G401 (cell line): Measurements from ENCODE around the gene GADL1. TPM values are rescaled to one million over a fixed set of nuclear protein-coding genes. Genes with fewer than 3 reads are reported as not detected.

Experiments used
- DNase-seq: peaks from one replicate; pipeline ENCODE4 v3.0.0-alpha.2; 2015; ENCODE audit warnings: low spot score
- in situ Hi-C: cut with HindIII; loops from 2 replicates; pipeline ENCODE4 v1.10.0; 2016; ENCODE audit warnings: low sequenced_read_pairs, mixed read lengths
- total RNA-seq: library from RNA; depleted of rRNA; stranded (reverse); fragments of >200 nt; shearing (Covaris generic); gene quantifications from 2 replicates; pipeline ENCODE4 v1.2.3, GENCODE V29; 2014

The GADL1 gene
- total RNA-seq, 1 experiment from 2014 or later, result not detected

DNA sequence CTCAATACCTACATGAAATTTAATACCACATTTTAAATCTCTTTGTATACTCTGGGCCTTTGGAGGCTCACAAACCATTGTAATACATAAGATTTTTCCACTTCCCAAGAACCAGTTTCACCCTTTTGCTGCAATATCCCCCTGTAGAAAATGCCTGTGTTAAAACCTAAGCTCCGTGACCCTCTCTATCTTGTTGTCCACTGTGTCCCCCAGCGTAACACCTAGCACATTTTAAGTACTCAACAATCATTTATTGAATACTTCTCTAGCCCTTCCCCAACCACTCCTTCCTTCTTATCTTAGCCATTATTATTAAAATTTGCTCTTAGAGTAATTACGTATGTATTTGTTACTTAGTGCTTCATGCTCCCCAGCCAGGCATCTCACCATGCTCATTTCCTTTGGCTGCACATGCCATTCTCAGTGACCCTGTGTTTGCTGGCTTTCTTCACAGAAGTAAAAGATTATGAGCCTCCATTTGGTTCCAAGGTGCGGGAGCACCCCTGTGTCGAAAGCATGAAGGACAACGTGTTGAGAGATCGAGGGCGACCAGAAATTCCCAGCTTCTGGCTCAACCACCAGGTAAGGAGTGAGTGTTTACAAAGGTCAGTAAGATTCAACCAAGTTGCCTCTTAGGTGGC is 206.4 kb downstream of the GADL1 start:
- DNase-seq, result no peak
- in situ Hi-C loops, result no loop called here

DNA sequence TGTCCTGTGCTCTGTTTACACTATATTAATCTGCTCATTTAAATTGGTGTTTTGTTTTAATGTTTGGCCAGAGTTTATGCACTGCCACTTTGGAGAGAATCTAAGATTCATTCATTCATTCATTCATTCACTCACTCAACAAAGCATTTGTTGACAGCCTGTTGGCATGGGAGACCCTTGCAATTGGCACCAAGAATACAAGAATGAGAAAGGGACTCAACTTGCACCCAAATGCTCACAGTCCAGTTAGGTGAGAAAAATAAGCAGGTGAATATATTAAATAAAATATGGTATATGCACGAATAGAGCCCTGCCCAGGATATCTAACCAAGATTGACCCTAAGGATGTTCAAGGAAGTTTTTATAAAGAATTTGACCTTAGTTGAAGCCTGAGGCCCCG is 207.7 kb downstream of the GADL1 start:
- in situ Hi-C loops, result no loop called here
- DNase-seq, result no peak

DNA sequence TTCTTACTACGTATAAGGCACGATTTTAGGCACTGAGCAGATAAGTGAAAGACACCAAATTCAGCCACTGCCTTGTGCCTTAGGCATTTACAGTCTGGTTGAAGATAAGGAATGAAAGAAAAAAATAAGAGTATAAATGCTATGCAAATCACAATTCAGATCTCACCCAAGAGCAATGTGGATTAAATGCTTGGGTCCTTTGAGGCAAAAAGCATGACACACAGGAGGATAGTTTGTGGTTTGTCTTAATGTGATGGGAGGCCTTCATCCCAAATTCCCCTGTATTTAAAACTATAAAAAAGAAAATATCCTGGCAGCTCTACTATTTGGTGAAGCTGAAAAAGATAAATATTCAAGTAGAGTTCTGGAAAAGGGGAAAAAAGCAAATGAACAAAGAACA is 208.3 kb downstream of the GADL1 start:
- no peak for DNase-seq
- in situ Hi-C loops, result no loop called here

DNA sequence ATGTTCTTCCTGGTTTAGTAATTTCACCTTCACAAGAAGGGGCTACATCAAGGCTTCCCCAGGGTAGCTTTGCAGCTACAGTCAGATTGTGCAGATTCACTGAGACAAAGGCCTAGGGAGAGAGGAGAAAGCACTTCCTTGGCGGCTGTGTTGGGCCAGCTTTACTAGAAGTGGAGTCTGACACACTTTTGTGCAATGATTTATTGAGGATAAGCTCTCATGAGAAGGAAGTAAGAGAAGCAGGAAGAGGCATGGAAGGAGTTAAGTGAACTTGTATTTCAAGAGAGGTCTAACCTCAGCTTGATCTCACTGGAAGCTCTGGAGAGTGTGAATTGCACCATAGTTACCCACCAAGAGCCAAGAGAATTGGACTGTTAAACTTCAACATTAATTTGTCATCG is 209.2 kb downstream of the GADL1 start:
- in situ Hi-C loops, result no loop called here
- DNase-seq, result no peak

DNA sequence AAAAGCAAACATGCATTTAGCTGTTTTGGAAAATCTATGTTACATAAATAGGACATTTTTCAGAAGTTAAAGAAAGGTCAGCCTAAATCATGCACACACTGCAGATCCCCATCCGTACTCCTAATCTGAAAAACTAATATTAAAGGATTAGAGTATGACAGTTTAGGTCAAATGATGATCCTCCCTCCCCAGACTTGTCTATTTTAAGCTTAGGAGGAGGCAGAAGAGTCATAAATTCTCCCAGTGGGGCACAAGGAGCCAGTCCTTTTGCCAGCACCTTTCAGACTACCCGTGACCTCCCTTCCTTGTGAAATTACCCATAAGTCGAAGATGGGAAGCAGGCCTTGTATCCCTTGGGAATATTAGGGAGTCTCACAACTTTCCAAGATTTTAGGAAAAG is 210.1 kb downstream of the GADL1 start:
- no peak for DNase-seq
- in situ Hi-C loops, result no loop called here

DNA sequence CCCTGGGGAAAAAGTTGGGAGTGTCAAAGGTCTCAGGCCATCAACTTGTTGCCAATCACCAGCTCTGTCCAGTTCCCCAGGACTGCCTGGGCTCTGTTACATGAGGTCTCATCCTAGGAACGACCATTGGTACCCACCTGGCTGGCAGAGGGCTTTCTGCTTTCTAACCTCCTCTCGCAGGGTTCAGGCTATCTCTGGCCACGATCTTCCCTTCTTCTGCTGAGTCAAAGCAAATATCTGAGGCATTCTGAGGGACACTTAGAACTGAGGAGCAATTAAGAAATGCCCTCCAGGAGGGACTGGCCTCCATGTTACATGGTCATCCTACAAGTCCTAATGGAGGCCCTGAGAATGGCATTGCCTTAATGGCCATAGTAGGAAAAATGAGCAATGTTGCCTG is 210.7 kb downstream of the GADL1 start:
- no peak for DNase-seq
- in situ Hi-C loops, result no loop called here

DNA sequence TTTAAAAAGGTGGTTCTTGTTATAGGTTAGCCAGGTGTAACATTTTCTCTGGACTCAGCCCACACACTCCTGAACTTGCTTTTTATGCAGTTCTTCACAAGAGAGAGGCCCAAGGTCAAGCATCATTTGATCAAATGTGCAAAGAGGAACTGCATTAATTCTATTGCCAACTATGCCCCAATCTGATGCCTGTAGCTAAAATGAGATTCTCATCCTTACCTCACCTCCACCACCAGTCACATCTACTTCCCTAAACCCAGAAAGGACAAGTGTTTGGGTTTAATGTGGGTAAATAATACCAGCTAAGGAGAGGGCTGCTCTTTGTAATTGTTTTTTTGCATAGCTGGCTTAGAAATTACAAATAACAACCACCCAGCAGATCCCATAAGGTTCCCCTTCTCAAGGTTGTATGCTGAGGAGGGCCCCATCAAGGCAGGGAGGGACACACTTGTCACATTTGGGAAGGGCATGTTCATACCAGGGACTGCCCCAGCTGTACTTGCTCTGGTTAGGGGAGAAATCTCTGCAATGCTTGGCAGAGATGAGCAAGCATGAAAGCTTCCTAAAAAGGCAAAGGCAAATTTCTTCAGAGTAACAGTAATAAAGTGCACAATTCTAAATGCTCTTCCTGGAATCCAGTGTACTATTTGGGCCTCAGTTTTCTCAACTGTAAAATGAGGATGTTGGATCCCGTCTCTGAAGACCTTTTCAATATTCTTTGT is 211.9 kb downstream of the GADL1 start:
- no peak for DNase-seq
- in situ Hi-C loops, result no loop called here

DNA sequence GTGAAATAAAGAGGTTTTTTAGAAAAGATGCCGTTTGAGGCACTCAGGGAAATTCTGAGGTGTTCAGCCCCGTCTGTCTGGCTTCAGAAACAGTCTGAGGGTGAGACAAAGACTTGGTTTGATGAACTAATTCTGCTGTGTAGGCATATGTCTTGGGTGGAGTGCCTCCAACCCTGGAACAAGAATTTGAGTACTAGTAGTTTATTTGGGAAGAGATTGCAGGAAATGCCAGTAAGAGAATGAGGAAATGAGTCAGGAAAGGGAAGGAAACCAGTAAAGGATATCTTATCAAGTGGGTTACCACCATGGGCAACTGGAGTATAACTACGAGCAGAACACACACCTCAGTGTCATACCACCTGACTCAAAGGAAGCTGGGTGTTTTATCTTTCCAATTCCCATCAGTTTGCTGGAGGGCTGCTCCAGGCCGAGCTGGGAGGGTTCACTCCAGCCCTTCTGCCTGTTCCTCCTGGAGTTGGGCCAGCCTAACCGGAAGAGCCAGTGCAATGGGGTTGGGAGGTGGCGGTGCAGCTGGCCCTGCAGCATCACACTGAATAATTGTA is 212.7 kb downstream of the GADL1 start:
- no peak for DNase-seq
- in situ Hi-C loops, result no loop called here

DNA sequence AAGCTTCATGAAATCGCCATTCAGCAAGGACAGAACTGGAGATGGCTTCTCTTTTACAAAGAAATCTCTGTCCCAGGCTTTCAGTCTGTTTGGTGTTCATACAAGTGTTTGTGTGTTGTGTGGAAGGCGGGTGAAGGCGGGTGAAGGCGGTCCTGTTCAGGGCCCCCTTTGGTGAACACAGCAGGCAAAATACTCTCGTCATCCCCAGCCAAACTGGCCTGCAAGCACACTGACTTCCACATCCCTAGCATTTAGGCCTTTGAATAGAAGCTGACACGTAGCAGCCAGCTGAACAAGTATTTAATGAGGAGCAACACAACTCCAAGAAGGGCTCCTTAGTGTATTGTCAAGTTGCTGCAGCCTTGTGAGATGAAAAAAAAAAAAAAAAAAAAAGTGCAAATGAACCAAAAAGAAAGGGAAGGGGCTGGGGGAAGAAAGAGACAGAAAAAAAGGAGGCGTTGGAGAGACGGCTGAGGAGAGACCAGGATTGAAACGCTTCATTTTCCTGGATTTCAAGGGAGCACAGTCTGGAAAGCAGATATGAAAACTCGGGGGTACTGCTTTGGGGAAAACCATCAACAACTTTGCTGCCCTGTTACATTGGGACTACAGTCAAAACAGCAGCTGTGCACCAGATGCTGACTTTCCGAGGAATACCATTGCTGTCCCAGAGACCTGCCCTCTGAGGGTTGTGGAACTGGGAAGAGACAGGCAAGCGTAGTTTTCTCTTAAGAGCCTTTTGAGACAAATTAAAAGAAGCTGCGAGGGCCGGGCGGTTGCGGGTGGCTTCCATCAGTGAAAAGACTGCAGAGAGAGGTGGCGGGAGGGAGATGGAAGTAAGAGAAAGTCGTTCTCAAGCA is 213.4 kb downstream of the GADL1 start:
- peak; percentile 19 for DNase-seq
- in situ Hi-C loops, result no loop called here

DNA sequence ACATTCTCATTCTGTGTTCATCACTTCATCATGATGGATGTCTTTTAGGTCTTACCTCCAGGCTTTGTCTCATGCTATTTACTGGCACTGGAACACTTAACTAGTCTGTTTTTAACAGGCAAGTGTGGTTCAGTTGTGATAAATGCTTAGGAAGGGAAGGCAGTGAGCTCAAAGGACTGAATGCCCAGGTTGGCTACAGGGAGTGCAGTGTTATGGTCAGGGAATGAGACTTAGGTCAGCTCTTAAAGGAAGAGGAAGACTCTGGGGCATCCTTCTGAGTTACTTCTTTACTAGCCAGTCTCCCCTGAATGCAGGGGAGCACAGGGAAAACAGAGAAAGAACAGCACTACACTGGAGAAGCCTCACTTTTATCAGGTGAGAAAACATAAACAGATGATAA is 215.4 kb downstream of the GADL1 start:
- no peak for DNase-seq
- in situ Hi-C loops, result no loop called here

DNA sequence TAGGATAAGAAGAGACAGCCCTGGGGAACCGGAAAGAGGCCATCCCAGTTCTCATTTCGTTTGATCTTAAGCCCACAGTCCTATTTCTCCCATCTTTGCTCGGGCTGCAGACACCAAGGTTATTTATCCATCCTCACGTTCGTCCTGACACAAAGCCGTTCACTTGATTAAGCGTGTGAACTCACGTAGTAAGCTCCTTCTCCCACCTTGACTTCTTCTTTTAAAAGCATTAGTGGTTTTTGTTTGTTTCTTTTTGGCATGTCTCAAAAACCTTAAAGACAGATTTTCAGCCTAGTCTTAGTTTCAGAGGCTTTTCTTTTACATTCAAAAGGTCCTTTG is 217.1 kb downstream of the GADL1 start:
- in situ Hi-C loops, result no loop called here
- DNase-seq, result no peak

DNA sequence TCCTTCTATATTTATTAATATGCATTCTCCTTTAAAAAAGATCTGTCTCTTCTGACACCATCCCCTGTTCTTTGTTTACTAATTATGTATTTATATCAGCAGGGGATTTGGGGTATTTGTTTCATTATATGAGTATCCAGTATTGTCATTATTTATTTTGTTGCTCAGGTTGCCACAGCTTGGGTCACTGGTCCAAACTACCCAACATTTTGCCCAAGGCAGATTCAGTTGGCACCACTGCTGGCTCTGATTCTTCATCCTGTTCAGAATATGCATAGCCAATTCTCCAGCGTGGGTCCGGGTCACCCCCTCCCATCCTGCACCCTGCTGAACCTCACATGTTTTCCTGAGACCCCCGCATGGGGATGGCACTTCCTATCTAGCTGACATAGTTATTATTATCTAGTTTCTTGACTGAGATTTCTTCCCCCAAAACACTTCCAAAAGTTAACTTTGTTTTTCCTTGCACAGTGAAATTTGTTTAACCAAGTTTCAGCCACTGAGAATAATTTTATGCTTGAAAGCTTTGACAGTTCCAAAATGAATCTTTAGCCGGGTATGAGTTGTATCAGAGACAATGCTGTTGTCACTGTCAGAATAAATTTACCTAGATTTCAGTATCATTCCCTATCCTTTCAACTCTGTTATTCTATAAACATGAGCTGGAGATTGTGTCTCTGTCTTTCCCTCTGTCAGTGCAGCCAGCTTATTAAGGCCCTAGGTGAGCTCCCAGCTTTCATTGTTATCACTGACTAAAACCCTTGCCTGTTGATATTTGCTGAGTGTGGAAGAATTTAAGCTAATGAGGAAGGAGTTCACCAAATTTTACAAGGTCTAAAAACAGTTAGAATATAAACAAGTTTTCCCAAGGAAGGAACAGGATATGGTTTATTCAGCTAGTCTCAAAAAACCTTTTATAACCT is 217.8 kb downstream of the GADL1 start:
- in situ Hi-C loops, result no loop called here
- no peak for DNase-seq
